SK-N-SH treated with all-trans-retinoic acid at 6 μM for 48 hours (cell line): ENCODE measurements around the gene HES5.

Experiments used
- ATAC-seq: fragments of 200-7000 bp; cut with Tn5 transposase; 3 replicates; pipeline ENCODE4 v1.9.1; 2020; ENCODE audit warnings: mild to moderate bottlenecking, moderate library complexity
- ARNTL ChIP-seq: fragments of 450-650 bp; formaldehyde crosslinking; IDR thresholded peaks from 2 replicates; pipeline ENCODE4 v1.5.0; 2020; ENCODE audit warnings: low read depth, mild to moderate bottlenecking, moderate library complexity, borderline replicate concordance
- BACH2 ChIP-seq: fragments of 250-450 bp; sonication (Bioruptor Pico); IDR thresholded peaks from 2 replicates; pipeline ENCODE4 v1.9.0; 2021; ENCODE audit warnings: mild to moderate bottlenecking, borderline replicate concordance
- CSDC2 ChIP-seq: fragments of 250-450 bp; sonication (Bioruptor Pico); IDR thresholded peaks from 2 replicates; pipeline ENCODE4 v1.5.0; 2020; ENCODE audit warnings: mild to moderate bottlenecking, moderate library complexity
- ESRRG ChIP-seq: fragments of 250-450 bp; sonication (Bioruptor Pico); IDR thresholded peaks from 2 replicates; pipeline ENCODE4 v1.6.1; 2021; ENCODE audit warnings: mild to moderate bottlenecking
- ISL1 ChIP-seq: fragments of 250-450 bp; sonication (Bioruptor Pico); IDR thresholded peaks from 2 replicates; pipeline ENCODE4 v2.1.2; 2022; ENCODE audit warnings: mild to moderate bottlenecking, moderate library complexity
- OSR1 ChIP-seq: fragments of 250-450 bp; sonication (Bioruptor Pico); IDR thresholded peaks from 2 replicates; pipeline ENCODE4 v1.8.0; 2022; ENCODE audit warnings: moderate library complexity, mild to moderate bottlenecking, inconsistent platforms
- PPARA ChIP-seq: fragments of 250-450 bp; sonication (Bioruptor Pico); IDR thresholded peaks from 2 replicates; pipeline ENCODE4 v1.5.0; 2020; ENCODE audit warnings: mild to moderate bottlenecking, borderline replicate concordance
- RARB ChIP-seq: fragments of 250-450 bp; sonication (Bioruptor Pico); IDR thresholded peaks from 2 replicates; pipeline ENCODE4 v1.8.0; 2021; ENCODE audit warnings: mild to moderate bottlenecking, moderate library complexity
- SNAI2 ChIP-seq: fragments of 250-450 bp; sonication (Bioruptor Pico); IDR thresholded peaks from 2 replicates; pipeline ENCODE4 v1.5.0; 2020; ENCODE audit warnings: mild to moderate bottlenecking, moderate library complexity
- TCF4 ChIP-seq: fragments of 250-450 bp; sonication (Bioruptor Pico); IDR thresholded peaks from 2 replicates; pipeline ENCODE4 v1.8.0; 2021; ENCODE audit warnings: mild to moderate bottlenecking, moderate library complexity, borderline replicate concordance
- TOX ChIP-seq: fragments of 250-450 bp; sonication (Bioruptor Pico); IDR thresholded peaks from 2 replicates; pipeline ENCODE4 v1.8.0; 2021; ENCODE audit warnings: mild to moderate bottlenecking, moderate library complexity, borderline replicate concordance
- ZC3H10 ChIP-seq: fragments of 250-450 bp; sonication (Bioruptor Pico); IDR thresholded peaks from 2 replicates; pipeline ENCODE4 v1.5.1; 2021; ENCODE audit warnings: mild to moderate bottlenecking, moderate library complexity
- ZFP3 ChIP-seq: fragments of 250-450 bp; sonication (Bioruptor Pico); IDR thresholded peaks from 2 replicates; pipeline ENCODE4 v1.5.0; 2020; ENCODE audit warnings: mild to moderate bottlenecking, moderate library complexity
- ZFP30 ChIP-seq: fragments of 450-650 bp; formaldehyde crosslinking; IDR thresholded peaks from 2 replicates; pipeline ENCODE4 v1.5.0; 2022; ENCODE audit warnings: mild to moderate bottlenecking, moderate library complexity
- ZNF565 ChIP-seq: fragments of 450-650 bp; formaldehyde crosslinking; conservative IDR thresholded peaks from 2 replicates; pipeline ENCODE4 v1.5.0; 2020; ENCODE audit warnings: low read depth, mild to moderate bottlenecking, moderate library complexity
- ZNF70 ChIP-seq: fragments of 450-650 bp; formaldehyde crosslinking; IDR thresholded peaks from 2 replicates; pipeline ENCODE4 v1.5.0; 2020; ENCODE audit warnings: mild to moderate bottlenecking, moderate library complexity
- ZNF8 ChIP-seq: fragments of 450-650 bp; formaldehyde crosslinking; IDR thresholded peaks from 2 replicates; pipeline ENCODE4 v1.5.0; 2020; ENCODE audit warnings: mild to moderate bottlenecking, moderate library complexity
- TF ChIP-seq, protein P1 (sequence below): fragments of 250-450 bp; sonication (Bioruptor Pico); IDR thresholded peaks from 2 replicates; pipeline ENCODE4 v1.5.1; 2020; ENCODE audit warnings: low read depth, mild to moderate bottlenecking, moderate library complexity
- TF ChIP-seq, protein P2 (sequence below): fragments of 250-450 bp; sonication (Bioruptor Pico); IDR thresholded peaks from 2 replicates; pipeline ENCODE4 v1.8.0; 2020; ENCODE audit warnings: mild to moderate bottlenecking, moderate library complexity, borderline replicate concordance
- TF ChIP-seq, protein P3 (sequence below): fragments of 250-450 bp; sonication (Bioruptor Pico); IDR thresholded peaks from 2 replicates; pipeline ENCODE4 v1.8.0; 2021; ENCODE audit warnings: low read depth, mild to moderate bottlenecking, moderate library complexity, borderline replicate concordance
- TF ChIP-seq, protein P4 (sequence below): fragments of 250-450 bp; sonication (Bioruptor Pico); IDR thresholded peaks from 2 replicates; pipeline ENCODE4 v1.5.1; 2021; ENCODE audit warnings: mild to moderate bottlenecking, moderate library complexity

Gene HES5

DNA sequence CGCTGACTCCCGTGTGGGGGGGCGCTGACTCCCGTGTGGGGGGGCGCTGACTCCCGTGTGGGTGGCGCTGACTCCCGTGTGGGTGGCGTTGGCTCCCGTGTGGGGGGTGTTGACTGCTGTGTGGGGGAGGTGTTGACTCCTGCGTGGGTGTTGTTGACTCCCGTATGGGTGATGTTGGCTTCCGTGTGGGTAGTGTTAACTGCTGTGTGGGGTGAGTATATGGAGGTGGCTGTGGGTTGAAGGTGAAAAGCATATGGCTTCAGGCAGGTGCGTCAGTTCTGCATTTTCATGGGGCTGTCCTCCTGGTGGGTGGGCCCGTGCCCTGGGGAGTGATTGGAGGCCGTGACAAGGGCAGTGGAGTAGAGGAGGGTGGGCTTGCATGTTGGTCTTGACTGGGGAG lies 46.1 kb downstream of the HES5 start:
- ATAC-seq = no peak
- TF ChIP-seq ZNF8 (no peak), ZNF70 (CRISPR knock-in tag) (no peak), RARB (CRISPR knock-in tag) (no peak), ARNTL (CRISPR knock-in tag) (no peak), TCF4 (no peak)
- TF ChIP-seq, protein P1, sequence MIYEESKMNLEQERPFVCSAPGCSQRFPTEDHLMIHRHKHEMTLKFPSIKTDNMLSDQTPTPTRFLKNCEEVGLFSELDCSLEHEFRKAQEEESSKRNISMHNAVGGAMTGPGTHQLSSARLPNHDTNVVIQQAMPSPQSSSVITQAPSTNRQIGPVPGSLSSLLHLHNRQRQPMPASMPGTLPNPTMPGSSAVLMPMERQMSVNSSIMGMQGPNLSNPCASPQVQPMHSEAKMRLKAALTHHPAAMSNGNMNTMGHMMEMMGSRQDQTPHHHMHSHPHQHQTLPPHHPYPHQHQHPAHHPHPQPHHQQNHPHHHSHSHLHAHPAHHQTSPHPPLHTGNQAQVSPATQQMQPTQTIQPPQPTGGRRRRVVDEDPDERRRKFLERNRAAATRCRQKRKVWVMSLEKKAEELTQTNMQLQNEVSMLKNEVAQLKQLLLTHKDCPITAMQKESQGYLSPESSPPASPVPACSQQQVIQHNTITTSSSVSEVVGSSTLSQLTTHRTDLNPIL (CRISPR knock-in tag) = no peak
- TF ChIP-seq, all 23 proteins: peak for 0

DNA sequence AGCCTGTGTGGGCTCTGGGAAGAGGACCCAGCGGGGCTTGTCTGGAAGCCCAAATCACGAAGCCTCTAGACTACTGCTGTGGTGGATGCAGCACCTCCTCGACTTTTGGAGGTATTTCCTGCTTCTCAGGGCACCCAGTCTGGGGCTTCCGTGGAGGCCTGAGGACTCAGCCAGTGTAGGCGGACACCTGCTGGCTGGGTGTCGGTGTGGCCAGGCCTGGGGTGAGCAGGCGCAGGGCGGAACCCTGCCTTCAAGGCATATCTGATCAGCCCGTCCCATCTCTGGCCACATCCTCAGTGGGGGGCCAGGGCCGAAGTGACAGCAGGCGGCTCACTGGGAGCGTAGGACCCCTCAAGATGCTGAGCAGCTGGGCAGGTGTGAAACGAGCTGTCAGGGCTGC lies 47.0 kb downstream of the HES5 start:
- no peak for TF ChIP-seq BACH2
- TF ChIP-seq ESRRG (CRISPR knock-in tag) = no peak
- TF ChIP-seq ZFP30 (CRISPR knock-in tag) = no peak
- no peak for TF ChIP-seq SNAI2 (CRISPR knock-in tag)
- TF ChIP-seq OSR1 (CRISPR knock-in tag) = no peak
- TF ChIP-seq, protein P1 (CRISPR knock-in tag) = no peak
- no peak for TF ChIP-seq TCF4
- no peak for TF ChIP-seq ZNF565
- no peak for TF ChIP-seq ZC3H10 (CRISPR knock-in tag)
- TF ChIP-seq, protein P2, sequence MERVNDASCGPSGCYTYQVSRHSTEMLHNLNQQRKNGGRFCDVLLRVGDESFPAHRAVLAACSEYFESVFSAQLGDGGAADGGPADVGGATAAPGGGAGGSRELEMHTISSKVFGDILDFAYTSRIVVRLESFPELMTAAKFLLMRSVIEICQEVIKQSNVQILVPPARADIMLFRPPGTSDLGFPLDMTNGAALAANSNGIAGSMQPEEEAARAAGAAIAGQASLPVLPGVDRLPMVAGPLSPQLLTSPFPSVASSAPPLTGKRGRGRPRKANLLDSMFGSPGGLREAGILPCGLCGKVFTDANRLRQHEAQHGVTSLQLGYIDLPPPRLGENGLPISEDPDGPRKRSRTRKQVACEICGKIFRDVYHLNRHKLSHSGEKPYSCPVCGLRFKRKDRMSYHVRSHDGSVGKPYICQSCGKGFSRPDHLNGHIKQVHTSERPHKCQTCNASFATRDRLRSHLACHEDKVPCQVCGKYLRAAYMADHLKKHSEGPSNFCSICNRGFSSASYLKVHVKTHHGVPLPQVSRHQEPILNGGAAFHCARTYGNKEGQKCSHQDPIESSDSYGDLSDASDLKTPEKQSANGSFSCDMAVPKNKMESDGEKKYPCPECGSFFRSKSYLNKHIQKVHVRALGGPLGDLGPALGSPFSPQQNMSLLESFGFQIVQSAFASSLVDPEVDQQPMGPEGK (CRISPR knock-in tag) = no peak
- no peak for TF ChIP-seq TOX (CRISPR knock-in tag)
- TF ChIP-seq PPARA (CRISPR knock-in tag) = no peak
- ATAC-seq = no peak

DNA sequence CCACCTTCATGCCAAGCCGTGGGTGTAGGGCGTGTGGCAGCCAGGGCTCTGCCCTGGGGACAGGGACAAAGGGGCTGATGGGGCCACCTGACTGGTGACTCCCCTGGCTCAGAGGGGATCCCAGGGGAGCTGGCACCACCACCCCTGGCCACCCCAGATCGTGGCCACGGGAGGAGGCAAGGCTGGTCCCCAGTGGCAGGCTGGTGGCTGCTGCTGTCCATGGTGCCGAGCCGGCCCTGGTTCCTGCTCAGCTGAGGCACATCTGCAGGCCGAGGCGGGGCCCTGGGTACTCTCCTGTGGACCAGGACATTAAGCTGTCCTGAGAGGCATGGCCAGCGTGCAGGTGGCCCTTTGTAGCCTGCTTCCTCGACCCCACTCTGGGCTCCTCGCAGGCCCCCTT lies 47.5 kb downstream of the HES5 start:
- TF ChIP-seq ZFP30 (CRISPR knock-in tag) (no peak), ZC3H10 (CRISPR knock-in tag) (no peak), PPARA (CRISPR knock-in tag) (no peak), TCF4 (no peak), OSR1 (CRISPR knock-in tag) (no peak), ZFP3 (CRISPR knock-in tag) (no peak)
- TF ChIP-seq, protein P1 (CRISPR knock-in tag) = no peak
- TF ChIP-seq, all 23 proteins: peak for 0
- peak; percentile 7; the same call in 1 of the 3 replicates for ATAC-seq

DNA sequence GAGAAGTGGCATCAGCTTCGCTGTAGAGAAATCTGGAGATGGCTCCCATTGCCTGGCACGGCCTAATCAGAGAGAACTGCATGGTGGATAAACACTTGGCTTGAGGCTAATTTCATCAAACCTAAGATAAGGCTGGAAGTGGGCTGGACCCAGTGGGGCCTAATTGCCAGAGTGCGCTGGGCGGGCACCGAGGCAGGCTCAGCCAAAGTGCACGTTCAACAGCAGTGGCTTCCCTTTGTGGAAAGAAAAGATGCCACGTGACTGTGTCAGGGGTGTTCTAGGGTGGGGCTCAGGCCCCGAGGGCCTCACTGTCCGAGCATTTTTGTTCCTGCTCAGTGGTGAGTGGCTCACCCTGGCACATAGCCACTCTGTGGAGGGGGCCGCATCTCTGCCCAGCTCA lies 48.2 kb downstream of the HES5 start:
- ATAC-seq = peak; percentile 17
- TF ChIP-seq, protein P1 (CRISPR knock-in tag) = no peak
- no peak for TF ChIP-seq SNAI2 (CRISPR knock-in tag)
- no peak for TF ChIP-seq ZNF70 (CRISPR knock-in tag)
- no peak for TF ChIP-seq OSR1 (CRISPR knock-in tag)
- TF ChIP-seq ZFP30 (CRISPR knock-in tag) = no peak
- TF ChIP-seq ISL1 (CRISPR knock-in tag) = no peak

DNA sequence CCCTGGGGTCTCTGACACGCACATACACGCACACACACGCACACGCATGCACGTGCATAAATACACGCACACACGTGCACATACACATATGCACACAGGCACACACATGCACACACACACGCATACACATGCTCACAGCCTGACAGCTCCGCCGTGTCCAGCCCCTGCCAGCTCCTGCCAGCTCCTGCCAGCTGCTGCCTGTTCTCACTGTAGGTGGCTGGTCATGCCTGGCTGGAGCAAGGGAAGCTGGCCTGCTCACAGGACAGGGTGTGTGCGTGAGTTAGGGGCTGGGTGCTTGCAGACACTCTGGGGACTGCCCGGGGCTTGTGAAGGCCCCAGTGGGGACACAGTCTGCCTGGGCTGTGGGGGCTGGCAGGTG lies 49.1 kb downstream of the HES5 start:
- peak; percentile 48 for ATAC-seq
- TF ChIP-seq ZFP3 (CRISPR knock-in tag) (no peak), ZC3H10 (CRISPR knock-in tag) (no peak), PPARA (CRISPR knock-in tag) (no peak), OSR1 (CRISPR knock-in tag) (no peak), TOX (CRISPR knock-in tag) (no peak), ESRRG (CRISPR knock-in tag) (no peak), ZNF8 (no peak), CSDC2 (no peak), BACH2 (no peak), TCF4 (no peak), ZFP30 (CRISPR knock-in tag) (no peak), ZNF70 (CRISPR knock-in tag) (no peak)
- TF ChIP-seq, protein P3, sequence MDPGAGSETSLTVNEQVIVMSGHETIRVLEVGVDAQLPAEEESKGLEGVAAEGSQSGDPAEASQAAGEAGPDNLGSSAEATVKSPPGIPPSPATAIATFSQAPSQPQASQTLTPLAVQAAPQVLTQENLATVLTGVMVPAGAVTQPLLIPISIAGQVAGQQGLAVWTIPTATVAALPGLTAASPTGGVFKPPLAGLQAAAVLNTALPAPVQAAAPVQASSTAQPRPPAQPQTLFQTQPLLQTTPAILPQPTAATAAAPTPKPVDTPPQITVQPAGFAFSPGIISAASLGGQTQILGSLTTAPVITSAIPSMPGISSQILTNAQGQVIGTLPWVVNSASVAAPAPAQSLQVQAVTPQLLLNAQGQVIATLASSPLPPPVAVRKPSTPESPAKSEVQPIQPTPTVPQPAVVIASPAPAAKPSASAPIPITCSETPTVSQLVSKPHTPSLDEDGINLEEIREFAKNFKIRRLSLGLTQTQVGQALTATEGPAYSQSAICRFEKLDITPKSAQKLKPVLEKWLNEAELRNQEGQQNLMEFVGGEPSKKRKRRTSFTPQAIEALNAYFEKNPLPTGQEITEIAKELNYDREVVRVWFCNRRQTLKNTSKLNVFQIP (CRISPR knock-in tag) = no peak
- TF ChIP-seq, protein P4, sequence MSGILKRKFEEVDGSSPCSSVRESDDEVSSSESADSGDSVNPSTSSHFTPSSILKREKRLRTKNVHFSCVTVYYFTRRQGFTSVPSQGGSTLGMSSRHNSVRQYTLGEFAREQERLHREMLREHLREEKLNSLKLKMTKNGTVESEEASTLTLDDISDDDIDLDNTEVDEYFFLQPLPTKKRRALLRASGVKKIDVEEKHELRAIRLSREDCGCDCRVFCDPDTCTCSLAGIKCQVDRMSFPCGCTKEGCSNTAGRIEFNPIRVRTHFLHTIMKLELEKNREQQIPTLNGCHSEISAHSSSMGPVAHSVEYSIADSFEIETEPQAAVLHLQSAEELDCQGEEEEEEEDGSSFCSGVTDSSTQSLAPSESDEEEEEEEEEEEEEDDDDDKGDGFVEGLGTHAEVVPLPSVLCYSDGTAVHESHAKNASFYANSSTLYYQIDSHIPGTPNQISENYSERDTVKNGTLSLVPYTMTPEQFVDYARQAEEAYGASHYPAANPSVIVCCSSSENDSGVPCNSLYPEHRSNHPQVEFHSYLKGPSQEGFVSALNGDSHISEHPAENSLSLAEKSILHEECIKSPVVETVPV = no peak
